Gastrocnemius medialis (tissue), 4 donors: ENCODE measurements around the gene TMEM91. TPM values are rescaled to one million over a fixed set of nuclear protein-coding genes. Genes with fewer than 3 reads are reported as not detected.

ENCODE experiments used
- ATAC-seq, 2 donors: fragments of 150-250 bp; one replicate each; pipeline ENCODE4 v1.9.1; 2016
- DNase-seq, 2 donors: peaks; one replicate each; pipeline ENCODE4 v3.0.0-alpha.2; 2019
- H3K27ac ChIP-seq, 4 donors: fragments of 200-600 bp; sonication (generic); 1 replicate in 1 of 4; 2 replicates in 3 of 4; pipeline ENCODE4 v1.5.1; 2016 to 2018; ENCODE audit warnings: mild to moderate bottlenecking in 2 of 4, moderate library complexity in 1 of 4
- H3K27me3 ChIP-seq, 3 donors: fragments of 200-600 bp; sonication (generic) in 2 of 3; 1 replicate in 1 of 3; 2 replicates in 2 of 3; pipeline versions ENCODE4 v1.5.1 to v1.6.0; 2016 to 2019; ENCODE audit warnings: mild to moderate bottlenecking in 1 of 3, moderate library complexity in 1 of 3
- H3K36me3 ChIP-seq, 2 donors: fragments of 200-600 bp; sonication (generic) in 1 of 2; one replicate each; pipeline ENCODE4 v1.5.1; 2017 to 2018
- H3K4me1 ChIP-seq, 2 donors: fragments of 200-600 bp; sonication (generic) in 1 of 2; one replicate each; pipeline ENCODE4 v1.5.1; 2016 to 2017; ENCODE audit warnings: mild to moderate bottlenecking in 2 of 2
- H3K4me3 ChIP-seq, 4 donors: fragments of 200-600 bp; sonication (generic) in 3 of 4; 1 replicate in 1 of 4; 2 replicates in 3 of 4; pipeline ENCODE4 v1.5.1; 2016 to 2019; ENCODE audit warnings: mild to moderate bottlenecking in 2 of 4
- H3K9me3 ChIP-seq, 3 donors: fragments of 200-600 bp; sonication (generic) in 2 of 3; 1 replicate in 1 of 3; 2 replicates in 2 of 3; pipeline ENCODE4 v1.5.1; 2016 to 2019
- POLR2A ChIP-seq, 2 donors: fragments of 450-650 bp; IDR thresholded peaks; one replicate each; pipeline ENCODE4 v1.6.1; 2017; ENCODE audit warnings: antibody characterized with exemption in 2 of 2, mild to moderate bottlenecking in 2 of 2, moderate library complexity in 2 of 2
- in situ Hi-C, 4 donors: fragments of 200-750 bp; cut with MboI; loops; one replicate each; pipeline versions ENCODE4 v1.15.0 to v1.8.0; 2017; ENCODE audit warnings: low sequenced_read_pairs in 4 of 4
- intact Hi-C: fragments of 100-400 bp; cut with DNase I; formaldehyde crosslinking; loops from one replicate; pipeline ENCODE4 v1.15.1; 2023; ENCODE audit warnings: low total_unique reads
- total RNA-seq, 4 donors: library from RNA; depleted of rRNA; stranded (reverse); fragments of >200 nt; gene quantifications; one replicate each; pipeline versions ENCODE4 v1.1.0 to v1.2.3, GENCODE V29; 2016
- TF ChIP-seq, protein P1 (sequence below), 5 experiments: fragments of 450-650 bp in 3 of 5; fragments of 200-600 bp in 2 of 5; sonication (generic) in 2 of 5; IDR thresholded peaks in 4 of 5; conservative IDR thresholded peaks in 1 of 5; 1 replicate in 4 of 5; 2 replicates in 1 of 5; pipeline ENCODE4 v1.5.1; 2016 to 2019; ENCODE audit warnings: antibody characterized with exemption in 5 of 5, mild to moderate bottlenecking in 3 of 5, moderate library complexity in 3 of 5

Gene TMEM91
- total RNA-seq, 4 donors from 2014 or later: 1.6 to 13.6 (median 4.7) TPM

DNA sequence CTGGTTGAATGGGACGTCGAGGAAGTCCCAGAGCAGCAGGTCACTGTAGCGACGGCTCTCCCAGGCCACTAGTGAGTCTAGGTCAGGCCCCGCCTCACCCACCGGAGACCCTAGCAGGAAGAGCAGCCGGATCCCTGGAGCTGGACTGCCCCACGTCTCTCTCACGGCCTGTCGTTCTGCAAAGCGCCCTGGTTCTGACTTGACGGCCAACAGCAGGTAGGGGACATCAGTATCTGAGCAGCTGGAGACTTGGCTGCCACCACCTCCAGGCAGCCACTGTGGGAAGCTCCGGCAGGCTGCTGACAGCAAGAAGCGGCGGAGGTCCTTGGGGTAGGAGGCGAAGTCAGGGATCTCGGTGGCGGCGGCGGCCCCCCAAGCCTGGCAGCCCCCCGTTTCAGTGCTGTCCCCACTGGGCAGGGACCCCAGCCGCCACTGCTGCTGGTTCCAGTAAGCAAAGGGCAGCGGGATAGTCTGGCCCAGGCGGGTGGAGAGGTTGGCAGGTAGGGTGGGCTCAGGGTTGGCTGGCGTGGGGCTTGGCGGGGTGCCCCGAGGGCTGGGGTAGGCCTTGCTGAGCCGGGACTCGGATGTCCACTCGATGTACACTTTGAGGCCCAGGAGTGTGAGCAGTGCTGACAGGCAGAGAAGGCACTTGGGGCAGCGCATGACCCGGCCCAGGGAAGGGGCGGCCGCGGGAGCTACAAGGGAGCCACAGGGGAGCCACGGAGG is 49.9 kb downstream of the TMEM91 start:
- H3K4me3 ChIP-seq: peak overlapping the region; percentile 43 to 59 (median 54)
- H3K27me3 ChIP-seq: no peaks in the 10 kb centered on the region
- H3K4me1 ChIP-seq: peaks cover 12 to 23% of the 10 kb centered on the region in 2 donors
- peak overlapping the region; percentile 60 to 74 (median 68) for H3K27ac ChIP-seq
- DNase-seq (no peak), ATAC-seq (no peak)
- peaks cover 0 to 51% of the 10 kb centered on the region in 2 donors for H3K36me3 ChIP-seq
- TF ChIP-seq, protein P1, sequence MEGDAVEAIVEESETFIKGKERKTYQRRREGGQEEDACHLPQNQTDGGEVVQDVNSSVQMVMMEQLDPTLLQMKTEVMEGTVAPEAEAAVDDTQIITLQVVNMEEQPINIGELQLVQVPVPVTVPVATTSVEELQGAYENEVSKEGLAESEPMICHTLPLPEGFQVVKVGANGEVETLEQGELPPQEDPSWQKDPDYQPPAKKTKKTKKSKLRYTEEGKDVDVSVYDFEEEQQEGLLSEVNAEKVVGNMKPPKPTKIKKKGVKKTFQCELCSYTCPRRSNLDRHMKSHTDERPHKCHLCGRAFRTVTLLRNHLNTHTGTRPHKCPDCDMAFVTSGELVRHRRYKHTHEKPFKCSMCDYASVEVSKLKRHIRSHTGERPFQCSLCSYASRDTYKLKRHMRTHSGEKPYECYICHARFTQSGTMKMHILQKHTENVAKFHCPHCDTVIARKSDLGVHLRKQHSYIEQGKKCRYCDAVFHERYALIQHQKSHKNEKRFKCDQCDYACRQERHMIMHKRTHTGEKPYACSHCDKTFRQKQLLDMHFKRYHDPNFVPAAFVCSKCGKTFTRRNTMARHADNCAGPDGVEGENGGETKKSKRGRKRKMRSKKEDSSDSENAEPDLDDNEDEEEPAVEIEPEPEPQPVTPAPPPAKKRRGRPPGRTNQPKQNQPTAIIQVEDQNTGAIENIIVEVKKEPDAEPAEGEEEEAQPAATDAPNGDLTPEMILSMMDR (IDR thresholded peaks at IDR 0.05 in 4 of 5, conservative IDR thresholded peaks at IDR 0.05 in 1 of 5): no peak
- no peak for TF ChIP-seq POLR2A (IDR thresholded peaks at IDR 0.05)
- no peaks in the 10 kb centered on the region for H3K9me3 ChIP-seq
- in situ Hi-C loops: no loop called here
- intact Hi-C loops: no loop called here

DNA sequence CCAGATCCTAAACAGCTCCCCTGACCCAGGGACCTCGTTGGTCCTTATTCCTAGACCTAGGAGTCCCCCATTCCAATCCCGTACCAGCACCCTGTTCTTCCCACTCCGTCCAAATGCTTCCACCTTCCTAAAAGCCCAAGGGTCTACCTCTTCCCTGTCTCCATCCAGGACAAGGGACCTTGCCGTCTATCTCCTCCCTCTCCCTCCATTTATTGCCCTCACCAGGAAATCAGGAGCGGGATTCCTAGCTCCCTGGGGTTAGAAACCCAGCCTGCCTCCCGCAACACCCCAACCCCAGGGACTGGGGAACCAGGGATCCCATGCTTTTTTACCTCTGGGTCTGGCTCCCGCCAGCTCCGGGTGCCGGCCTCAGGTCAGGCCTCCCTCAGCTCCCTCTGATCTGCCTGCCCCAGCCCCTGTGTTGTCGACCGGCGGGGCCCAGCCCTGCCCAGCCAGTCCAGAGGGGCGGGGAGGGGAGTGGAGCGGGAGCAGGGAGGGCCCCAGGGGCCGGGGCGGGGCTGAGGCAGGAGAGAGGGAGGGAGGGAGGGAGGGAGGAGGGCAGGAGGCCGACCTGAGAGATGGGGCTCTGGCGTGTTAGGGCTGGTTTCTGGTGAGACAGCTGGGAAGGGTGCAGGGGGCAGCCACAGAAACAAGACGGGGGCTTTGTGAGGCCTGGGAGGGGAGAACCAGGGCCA is 50.8 kb downstream of the TMEM91 start, which contains the start of gene B3GNT8:
Gene B3GNT8, minus strand, starts transcription at position 423 of the 695 bp plus-strand sequence. CDS start 596 bp downstream, outside the sequence.
- Histone ChIP-seq H3K4me3 (peak within 1 kb of the TSS; percentile 43 to 59 (median 54)), H3K9me3 (no peaks in the 10 kb centered on the region), H3K27ac (peak within 1 kb of the TSS; percentile 60 to 74 (median 68)), H3K27me3 (no peaks in the 10 kb centered on the region), H3K4me1 (peaks cover 20 to 31% of the 10 kb centered on the region in 2 donors), H3K36me3 (peaks cover 0 to 45% of the 10 kb centered on the region in 2 donors)
- ATAC-seq: peak; percentile 19 to 48
- peak; percentile 47 to 65 for DNase-seq
- in situ Hi-C loops: no loop called here
- TF ChIP-seq, protein P1 (IDR thresholded peaks at IDR 0.05 in 4 of 5, conservative IDR thresholded peaks at IDR 0.05 in 1 of 5): no peak
- peak in 1 of 2 donors; percentile 19 for TF ChIP-seq POLR2A (IDR thresholded peaks at IDR 0.05)
- intact Hi-C loops: no loop called here

DNA sequence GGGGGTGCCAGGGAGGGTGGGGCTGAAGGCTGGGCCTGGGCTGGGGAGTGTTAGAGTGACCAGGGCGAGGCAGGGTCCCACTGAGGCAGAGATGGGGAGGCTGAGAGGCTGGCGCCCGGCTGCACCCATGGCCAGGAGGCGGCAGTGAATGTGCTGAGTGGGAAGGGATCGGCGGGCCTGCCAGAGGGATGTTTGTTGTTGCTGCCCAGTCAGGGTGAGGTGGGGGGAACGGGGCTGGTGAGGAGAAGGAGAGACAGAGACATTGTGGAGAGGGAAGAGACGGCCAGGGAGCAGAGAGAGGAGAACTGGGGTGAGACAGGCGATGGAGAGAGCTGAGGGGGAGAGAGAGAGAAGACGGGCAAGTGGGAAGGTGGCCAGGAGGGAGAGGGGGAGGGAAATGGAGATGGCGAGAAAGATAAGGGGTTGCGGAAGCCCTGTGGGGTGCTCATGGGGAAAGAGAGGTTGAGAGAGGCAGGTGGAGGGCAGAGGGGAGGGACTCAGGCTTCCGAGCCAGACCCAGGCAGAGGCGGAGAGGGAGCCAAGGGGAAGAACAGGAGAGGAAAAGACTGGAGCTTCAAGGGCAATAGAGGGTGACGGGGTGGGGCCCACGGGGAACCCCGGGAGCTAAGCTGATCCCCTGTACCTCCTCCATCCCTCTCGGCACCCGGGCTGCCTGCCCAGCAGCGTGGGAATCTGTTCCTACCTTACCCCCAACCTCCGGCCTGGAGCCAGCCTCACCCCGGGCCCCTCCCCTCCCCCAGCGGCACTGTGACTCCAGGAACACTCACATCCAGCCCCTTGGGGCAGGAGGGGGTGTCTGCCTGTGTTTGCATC is 51.5 kb downstream of the TMEM91 start:
- intact Hi-C loops: no loop called here

DNA sequence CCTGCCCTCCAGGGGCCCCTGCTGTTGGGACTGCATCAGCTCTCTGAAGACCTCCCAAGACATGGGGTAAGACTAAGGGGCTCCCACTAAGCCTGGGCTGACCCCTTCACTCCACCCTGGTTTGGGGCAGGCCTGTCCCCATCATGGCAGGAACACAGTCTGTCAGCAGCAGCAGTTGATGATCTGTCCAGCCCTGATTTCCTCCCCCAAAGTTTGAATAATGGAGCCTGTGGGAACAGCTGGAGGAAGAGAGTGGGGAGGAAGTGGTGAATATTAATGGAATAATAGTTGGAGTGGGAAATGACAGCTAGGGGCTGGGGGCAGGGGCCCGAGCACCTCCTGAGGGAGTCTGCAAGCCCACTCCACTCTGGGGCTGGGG is 52.1 kb downstream of the TMEM91 start:
- no peaks in the 10 kb centered on the region for H3K27me3 ChIP-seq
- no peak for TF ChIP-seq POLR2A (IDR thresholded peaks at IDR 0.05)
- TF ChIP-seq, protein P1 (IDR thresholded peaks at IDR 0.05 in 4 of 5, conservative IDR thresholded peaks at IDR 0.05 in 1 of 5): no peak
- H3K4me3 ChIP-seq: peak overlapping the region in 2 of 4 donors; percentile 53 to 59
- H3K27ac ChIP-seq: peak overlapping the region; percentile 60 to 74 (median 68)
- DNase-seq (no peak), ATAC-seq (no peak)
- peaks cover 0 to 39% of the 10 kb centered on the region in 2 donors for H3K36me3 ChIP-seq
- H3K4me1 ChIP-seq: peaks cover 23 to 39% of the 10 kb centered on the region in 2 donors
- intact Hi-C loops (no loop called here), in situ Hi-C loops (no loop called here)
- no peaks in the 10 kb centered on the region for H3K9me3 ChIP-seq

More for the DNA sequence above, 51.5 kb downstream of the TMEM91 start:
- Histone ChIP-seq H3K36me3 (peaks cover 0 to 39% of the 10 kb centered on the region in 2 donors), H3K27me3 (no peaks in the 10 kb centered on the region), H3K9me3 (no peaks in the 10 kb centered on the region), H3K4me1 (peaks cover 23 to 38% of the 10 kb centered on the region in 2 donors), H3K27ac (peak overlapping the region; percentile 60 to 74 (median 68)), H3K4me3 (peak overlapping the region; percentile 43 to 59 (median 54))
- no peak for DNase-seq
- in situ Hi-C loops: no loop called here
- peak in 1 of 2 donors; percentile 5 for ATAC-seq
- TF ChIP-seq, protein P1 (IDR thresholded peaks at IDR 0.05 in 4 of 5, conservative IDR thresholded peaks at IDR 0.05 in 1 of 5): no peak
- TF ChIP-seq POLR2A (IDR thresholded peaks at IDR 0.05): no peak
